Measurements from ENCODE around the gene RXFP1.

The RXFP1 gene

DNA sequence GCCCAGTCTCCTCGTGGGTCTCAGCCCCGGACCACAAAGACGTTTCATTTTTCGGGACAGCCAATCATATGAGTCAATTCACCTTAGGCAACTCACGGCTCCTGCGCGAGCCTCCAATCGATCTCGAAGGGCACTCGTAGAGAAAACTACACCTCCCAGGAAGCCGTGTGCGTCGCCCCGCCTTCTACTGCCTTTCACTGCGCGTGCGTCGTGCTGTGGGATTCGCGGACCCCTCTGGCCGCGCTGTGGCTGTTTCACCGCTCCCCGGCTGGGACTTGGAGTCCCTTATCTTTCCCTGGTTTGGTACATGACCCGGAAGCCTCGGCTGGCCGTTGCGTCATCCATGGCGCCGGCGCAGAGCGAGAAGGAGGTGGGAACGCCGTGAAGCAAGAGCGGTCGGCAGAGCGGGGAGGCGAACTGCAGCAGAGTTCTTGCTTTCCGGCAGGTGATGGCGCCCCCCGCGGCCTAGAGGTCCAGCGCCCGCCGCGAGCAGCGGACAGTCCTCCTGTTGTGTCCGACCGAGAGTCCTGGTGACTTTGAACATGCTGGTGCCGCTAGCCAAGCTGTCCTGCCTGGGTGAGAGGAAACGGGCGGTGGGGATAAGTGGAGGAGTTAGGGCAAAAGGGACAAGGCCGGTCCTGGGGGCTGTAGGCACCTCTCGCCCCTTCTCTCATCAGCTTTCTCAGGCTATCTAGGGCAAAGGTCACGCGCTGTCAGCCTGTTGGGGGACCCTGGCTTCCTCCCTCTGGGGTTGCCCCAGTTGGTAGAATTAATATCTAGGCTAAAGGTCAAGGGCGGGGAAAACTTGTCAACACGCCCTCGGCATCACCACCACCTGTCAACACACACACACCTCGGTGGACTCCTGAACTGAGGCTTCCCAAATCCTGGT, 150.5 kb downstream of the RXFP1 start, which contains the start of gene ETFDH:
Gene ETFDH (plus strand): TSS at position 382 of the 892 bp plus-strand sequence. CDS start 161 bp downstream, at position 543.
- DNase-seq (ENCODE audit: low spot score) = peak; percentile 99

DNA sequence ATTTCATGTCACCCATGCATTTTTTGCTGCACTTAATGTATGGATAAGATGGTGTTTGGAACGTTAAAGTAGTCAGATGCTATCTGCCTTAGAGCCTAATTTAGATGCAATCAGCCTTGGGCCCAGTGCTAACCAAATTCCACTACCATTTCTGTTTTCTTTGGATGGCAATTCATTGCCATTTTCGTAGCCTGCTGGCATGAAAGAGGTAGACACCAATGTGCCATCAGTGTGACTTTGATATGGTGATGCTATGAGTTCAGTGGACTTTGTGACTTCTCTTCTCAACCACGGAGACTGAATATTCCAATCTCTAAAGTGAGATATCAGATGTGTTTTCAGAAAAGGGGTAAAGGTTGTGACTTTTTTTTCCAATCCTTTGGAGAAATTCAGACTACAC, 152.0 kb downstream of the RXFP1 start:
- no peak for DNase-seq (ENCODE audit: low spot score)

DNA sequence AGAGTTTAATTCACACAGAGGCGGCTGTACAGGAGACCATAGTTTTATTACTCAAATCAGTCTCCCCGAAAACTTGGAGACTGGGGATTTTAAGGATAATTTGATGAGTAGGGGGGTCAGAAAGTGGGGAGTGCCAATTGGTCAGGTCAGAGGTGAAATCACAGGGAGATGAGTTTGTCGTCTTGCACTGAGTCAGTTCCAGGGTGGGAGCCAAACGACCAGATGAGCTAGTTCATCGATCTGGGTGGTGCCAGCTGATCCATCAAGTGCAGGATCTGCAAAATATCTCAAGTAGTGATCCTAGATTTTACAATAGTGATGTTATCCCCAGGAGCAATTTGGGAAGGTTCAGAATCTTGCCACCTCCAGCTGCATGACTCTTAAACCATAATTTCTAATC, 154.4 kb downstream of the RXFP1 start:
- DNase-seq (ENCODE audit: low spot score) = no peak

DNA sequence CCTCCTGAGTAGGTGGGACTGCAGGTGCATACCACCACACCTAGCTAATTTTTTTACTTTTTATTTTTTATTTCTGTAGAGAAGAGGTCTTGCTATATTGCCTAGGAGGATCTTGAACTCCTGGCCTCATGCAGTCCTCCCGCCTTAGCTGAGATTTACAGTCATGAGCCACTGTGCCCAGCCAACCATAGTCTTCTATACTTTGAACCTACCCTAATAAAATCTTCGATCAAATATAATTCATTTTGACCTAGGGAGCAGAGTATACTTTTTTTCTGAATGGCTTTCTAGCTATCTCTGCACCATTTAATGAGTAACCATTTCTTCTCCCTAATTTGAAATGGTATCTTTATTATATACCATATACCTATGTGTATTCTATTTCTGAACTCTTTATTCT, 157.1 kb downstream of the RXFP1 start:
- DNase-seq (ENCODE audit: low spot score) = no peak

DNA sequence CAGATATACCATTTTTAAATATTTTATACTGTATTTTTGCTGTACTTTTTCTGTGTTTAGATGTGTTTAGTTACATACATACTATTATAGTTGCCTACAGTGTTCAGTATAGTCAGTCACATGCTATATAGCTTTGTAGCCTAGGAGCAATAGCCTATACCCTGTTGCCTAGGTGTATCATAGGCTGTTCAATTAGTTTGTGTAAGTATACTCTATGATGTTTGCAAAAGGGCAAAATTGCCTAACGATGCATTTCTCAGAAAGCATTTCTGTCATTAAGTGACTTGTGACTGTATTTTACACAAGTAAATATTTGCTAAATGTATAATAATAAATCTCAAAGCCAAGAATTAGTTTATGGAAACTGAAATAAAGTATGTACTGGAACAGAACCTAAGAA, 159.9 kb downstream of the RXFP1 start:
- no peak for DNase-seq (ENCODE audit: low spot score)

DNA sequence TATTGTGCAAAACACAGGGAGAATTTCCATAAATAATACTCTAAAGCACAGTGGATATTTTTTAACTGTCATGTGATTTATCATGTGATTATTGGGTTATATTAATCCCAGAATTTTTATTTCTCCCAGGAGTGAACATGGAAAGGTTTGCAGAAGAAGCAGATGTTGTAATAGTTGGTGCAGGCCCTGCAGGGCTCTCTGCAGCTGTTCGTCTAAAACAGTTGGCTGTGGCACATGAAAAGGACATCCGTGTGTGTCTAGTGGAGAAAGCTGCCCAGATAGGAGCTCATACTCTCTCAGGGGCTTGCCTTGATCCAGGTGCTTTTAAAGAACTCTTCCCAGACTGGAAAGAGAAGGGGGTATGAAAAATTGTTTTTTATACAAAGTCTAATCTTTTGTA, 160.4 kb downstream of the RXFP1 start:
- DNase-seq (ENCODE audit: low spot score) = no peak

DNA sequence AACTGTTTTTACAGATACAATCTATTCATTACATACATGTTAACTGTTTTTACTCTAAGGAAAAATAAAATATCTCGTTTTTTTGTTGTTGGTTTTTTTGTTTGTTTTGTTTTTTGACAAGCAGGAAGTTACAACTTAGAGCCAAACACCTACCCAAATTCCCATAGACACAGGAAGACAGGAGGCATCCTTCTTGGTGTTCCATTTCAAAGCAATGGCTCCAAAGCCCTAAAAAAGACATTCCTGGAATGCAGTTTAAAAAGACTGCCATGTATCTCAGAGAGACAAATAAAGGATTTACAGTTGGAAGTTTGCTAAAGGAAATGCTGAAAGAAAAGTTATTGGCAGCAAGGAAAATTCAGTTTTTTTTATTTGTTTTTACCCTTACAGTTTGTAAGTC, 167.1 kb downstream of the RXFP1 start:
- no peak for DNase-seq (ENCODE audit: low spot score)

Measured in CD4-positive, alpha-beta T cell treated with Interleukin-2 at 100 ng/mL for 4 hours (primary cell).